Activated T-helper 2 cell treated with anti-CD3 and anti-CD28 coated beads, Interferon-gamma antibody, Interleukin-2, Interleukin-4, amounts not matched to agents 10 μg/mL and 5 μg/mL and 100 μg/mL, durations not matched to agents 14 hours and 24 hours and 36 hours (primary cell): ENCODE results near the gene ERMP1. TPM values are rescaled to one million over a fixed set of nuclear protein-coding genes. Genes with fewer than 3 reads are reported as not detected.
"Not testable (repeated sequence)": the region's sequence is repeated elsewhere in the genome, so short reads cannot be mapped to it uniquely, and the experiment has no call there.

ENCODE experiments used
- DNase-seq: peaks from one replicate; pipeline ENCODE4 v3.0.0; 2021; ENCODE audit warnings: low spot score
- H3K27ac Mint-ChIP-seq: one replicate; pipeline ENCODE4 v1.8.0; 2021; ENCODE audit warnings: mixed read lengths
- H3K27me3 Mint-ChIP-seq: one replicate; pipeline ENCODE4 v1.8.0; 2021; ENCODE audit warnings: low read depth, mixed read lengths
- H3K36me3 Mint-ChIP-seq: one replicate; pipeline ENCODE4 v1.8.0; 2021; ENCODE audit warnings: low read depth, mixed read lengths
- H3K4me1 Mint-ChIP-seq: one replicate; pipeline ENCODE4 v1.8.0; 2021; ENCODE audit warnings: low read depth, mixed read lengths
- H3K4me3 Mint-ChIP-seq: one replicate; pipeline ENCODE4 v1.8.0; 2021; ENCODE audit warnings: low read depth, mild to moderate bottlenecking, moderate library complexity, mixed read lengths
- H3K9me3 Mint-ChIP-seq: one replicate; pipeline ENCODE4 v1.8.0; 2021; ENCODE audit warnings: mixed read lengths
- intact Hi-C: fragments of 100-400 bp; cut with micrococcal nuclease; formaldehyde crosslinking; loops from one replicate; pipeline ENCODE4 v1.15.1; 2023
- total RNA-seq: library from RNA; stranded (reverse); gene quantifications from 2 replicates; pipeline ENCODE4 v1.2.3, GENCODE V29; 2022

Gene ERMP1
- total RNA-seq, 1 donor from 2014 or later, result 21.1 TPM

- H3K27ac Mint-ChIP-seq, result peak overlapping the region; percentile 35
- intact Hi-C loops, result no loop called here
- H3K4me3 Mint-ChIP-seq, result no peak overlapping the region
- H3K27me3 Mint-ChIP-seq, result no peaks in the 10 kb centered on the region
- H3K36me3 Mint-ChIP-seq, result peaks cover 55% of the 10 kb centered on the region
- peaks cover 32% of the 10 kb centered on the region for H3K4me1 Mint-ChIP-seq
- DNase-seq, result no peak
- H3K9me3 Mint-ChIP-seq, result no peaks in the 10 kb centered on the region
These were observed 31.8 kb downstream of the ERMP1 start for GRCh38 chr9:5800969-5801738.

GRCh38 chr9:5800378-5800777 lies 32.5 kb downstream of the ERMP1 start:
- DNase-seq, result not testable (repeated sequence)
- H3K27ac Mint-ChIP-seq, result peak overlapping the region; percentile 35
- peaks cover 53% of the 10 kb centered on the region for H3K36me3 Mint-ChIP-seq

GRCh38 chr9:5799314-5799713 lies 33.6 kb downstream of the ERMP1 start:
- Mint-ChIP-seq H3K4me1 (peaks cover 39% of the 10 kb centered on the region), H3K4me3 (no peak overlapping the region), H3K9me3 (no peaks in the 10 kb centered on the region), H3K36me3 (peaks cover 52% of the 10 kb centered on the region), H3K27me3 (no peaks in the 10 kb centered on the region), H3K27ac (peak overlapping the region; percentile 46)
- DNase-seq, result no peak
- intact Hi-C loops, result loop anchor here (5.0 kb wide), 2 partner anchors 33 to 172 kb away; partner anchors contain the start of genes ERMP1 and RIC1

More at GRCh38 chr9:5800378-5800777, 32.5 kb downstream of the ERMP1 start:
- intact Hi-C loops, H3K4me3 Mint-ChIP-seq, H3K27me3 Mint-ChIP-seq, H3K9me3 Mint-ChIP-seq: not testable (repeated sequence)
- peaks cover 34% of the 10 kb centered on the region for H3K4me1 Mint-ChIP-seq

DNA sequence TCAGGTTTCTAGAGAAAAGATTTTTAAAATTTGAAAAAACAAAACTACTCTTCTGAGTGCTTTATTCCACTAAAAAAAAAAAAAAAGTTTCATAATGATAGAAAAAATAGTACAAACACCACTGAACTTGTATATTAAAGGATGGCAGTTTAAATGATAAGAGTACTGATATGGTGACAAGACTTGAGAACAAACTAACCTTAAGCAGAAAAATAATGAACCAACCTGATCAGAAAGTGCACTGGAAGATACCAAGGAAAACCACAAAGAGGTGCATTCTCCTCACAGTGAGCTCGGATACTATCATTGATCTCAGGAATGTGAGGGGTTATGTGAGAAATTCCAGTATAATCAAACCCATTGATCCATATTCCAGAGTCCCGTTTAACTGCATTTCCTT lies 34.3 kb downstream of the ERMP1 start:
- peaks cover 47% of the 10 kb centered on the region for H3K4me1 Mint-ChIP-seq
- H3K4me3 Mint-ChIP-seq, result no peak overlapping the region
- intact Hi-C loops, result loop anchor here (5.0 kb wide), 2 partner anchors 34 to 171 kb away; partner anchors contain the start of genes ERMP1 and RIC1
- H3K9me3 Mint-ChIP-seq, result no peaks in the 10 kb centered on the region
- no peak for DNase-seq
- peaks cover 60% of the 10 kb centered on the region for H3K36me3 Mint-ChIP-seq
- H3K27ac Mint-ChIP-seq, result peak overlapping the region; percentile 81
- H3K27me3 Mint-ChIP-seq, result no peaks in the 10 kb centered on the region

DNA sequence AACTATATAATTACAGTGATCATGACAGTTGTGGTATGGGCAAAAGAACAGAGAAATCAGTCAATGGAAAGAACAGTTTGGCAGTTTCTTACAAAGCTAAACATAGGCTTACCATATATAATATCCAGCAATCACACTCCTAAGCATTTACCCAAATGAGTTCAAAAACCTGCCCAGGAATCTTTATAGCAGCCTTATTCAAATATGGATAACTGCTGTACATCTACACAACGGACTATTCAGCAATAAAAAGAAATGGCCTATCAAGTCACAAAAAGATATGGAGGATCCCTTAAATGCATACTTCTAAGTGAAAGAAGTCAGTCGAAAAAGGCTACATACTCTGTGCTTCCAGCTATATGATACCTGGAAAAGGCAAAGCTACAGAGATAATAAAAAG lies 36.6 kb downstream of the ERMP1 start:
- intact Hi-C loops, result loop anchor here (5.0 kb wide), 2 partner anchors 36 to 169 kb away; partner anchors contain the start of genes ERMP1 and RIC1

GRCh38 chr9:5793812-5794211 lies 39.1 kb downstream of the ERMP1 start:
- Mint-ChIP-seq H3K9me3 (no peaks in the 10 kb centered on the region), H3K4me1 (peaks cover 63% of the 10 kb centered on the region), H3K27ac (peak overlapping the region; percentile 54), H3K4me3 (no peak overlapping the region), H3K36me3 (peaks cover 85% of the 10 kb centered on the region), H3K27me3 (no peaks in the 10 kb centered on the region)
- intact Hi-C loops, result loop anchor here (1.0 kb wide), 1 partner anchor 26 kb away; no protein-coding TSS in a partner anchor
- DNase-seq, result no peak

More for the DNA sequence above, 36.6 kb downstream of the ERMP1 start:
- H3K27me3 Mint-ChIP-seq, result no peaks in the 10 kb centered on the region
- H3K4me1 Mint-ChIP-seq, result peaks cover 65% of the 10 kb centered on the region
- no peaks in the 10 kb centered on the region for H3K9me3 Mint-ChIP-seq
- H3K4me3 Mint-ChIP-seq, result no peak overlapping the region
- H3K27ac Mint-ChIP-seq, result peak overlapping the region; percentile 18
- DNase-seq, result no peak
- H3K36me3 Mint-ChIP-seq, result peaks cover 73% of the 10 kb centered on the region

GRCh38 chr9:5791870-5792269 lies 41.0 kb downstream of the ERMP1 start:
- intact Hi-C loops, result no loop called here
- Mint-ChIP-seq H3K4me3 (no peak overlapping the region), H3K27ac (peak overlapping the region; percentile 65), H3K9me3 (no peaks in the 10 kb centered on the region), H3K36me3 (peaks cover 90% of the 10 kb centered on the region), H3K4me1 (peaks cover 66% of the 10 kb centered on the region), H3K27me3 (no peaks in the 10 kb centered on the region)
- no peak for DNase-seq

GRCh38 chr9:5790923-5791322 lies 42.0 kb downstream of the ERMP1 start:
- DNase-seq, result no peak
- intact Hi-C loops, result no loop called here
- H3K4me3 Mint-ChIP-seq, result no peak overlapping the region
- peak overlapping the region; percentile 65 for H3K27ac Mint-ChIP-seq
- peaks cover 90% of the 10 kb centered on the region for H3K36me3 Mint-ChIP-seq
- no peaks in the 10 kb centered on the region for H3K9me3 Mint-ChIP-seq
- H3K4me1 Mint-ChIP-seq, result peaks cover 60% of the 10 kb centered on the region
- H3K27me3 Mint-ChIP-seq, result no peaks in the 10 kb centered on the region

DNA sequence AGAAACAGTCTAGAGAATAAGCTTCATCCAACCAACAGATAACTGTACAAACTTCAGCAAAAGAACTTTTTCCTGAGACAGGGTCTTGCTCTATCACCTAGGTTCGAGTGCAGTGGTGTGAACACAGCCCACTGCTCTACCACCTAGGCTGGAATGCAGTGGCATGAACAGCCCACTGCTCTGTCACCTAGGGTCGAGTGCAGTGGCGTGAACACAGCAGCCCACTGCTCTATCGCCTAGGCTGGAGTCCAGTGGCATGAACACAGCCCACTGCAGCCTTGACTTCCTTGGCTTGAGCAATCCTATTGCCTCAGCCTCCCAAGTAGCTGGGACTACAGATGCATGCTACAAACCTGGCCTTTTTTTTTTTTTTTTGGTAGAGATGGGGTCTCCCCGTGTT lies 43.4 kb downstream of the ERMP1 start:
- H3K4me1 Mint-ChIP-seq, result peaks cover 55% of the 10 kb centered on the region
- H3K4me3 Mint-ChIP-seq, result no peak overlapping the region
- no peaks in the 10 kb centered on the region for H3K27me3 Mint-ChIP-seq
- no peak for DNase-seq
- peaks cover 92% of the 10 kb centered on the region for H3K36me3 Mint-ChIP-seq
- no peak overlapping the region for H3K27ac Mint-ChIP-seq
- intact Hi-C loops, result no loop called here
- H3K9me3 Mint-ChIP-seq, result no peaks in the 10 kb centered on the region

DNA sequence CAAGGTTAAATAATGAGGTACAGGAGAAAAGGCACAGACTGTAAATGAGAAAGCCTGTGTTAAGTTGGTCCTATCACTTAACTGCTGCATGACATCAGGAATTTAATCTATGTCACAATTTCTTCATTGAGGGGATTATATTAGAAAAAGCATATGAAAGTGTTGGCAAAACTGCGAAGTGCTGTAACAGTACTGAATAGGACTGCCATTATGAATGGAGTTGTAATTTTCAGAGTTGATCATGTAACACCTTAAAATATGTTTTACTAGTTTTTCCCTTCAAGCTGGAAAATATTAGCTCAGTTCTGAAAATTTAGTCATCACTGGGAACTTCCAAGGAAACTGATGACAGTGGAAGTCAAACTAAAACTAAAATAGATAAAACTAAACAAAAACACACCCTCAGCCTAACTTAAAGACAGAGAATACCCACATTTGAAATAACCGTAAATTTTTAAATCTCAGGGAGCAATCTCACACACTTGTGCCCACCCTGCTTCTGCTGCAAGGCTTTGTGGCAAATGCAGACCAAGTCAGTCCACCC lies 45.1 kb downstream of the ERMP1 start:
- Mint-ChIP-seq H3K9me3 (peaks cover 7% of the 10 kb centered on the region), H3K4me1 (peaks cover 45% of the 10 kb centered on the region), H3K4me3 (peak overlapping the region; percentile 26), H3K27me3 (no peaks in the 10 kb centered on the region), H3K36me3 (peaks cover 93% of the 10 kb centered on the region), H3K27ac (peak overlapping the region; percentile 75)
- intact Hi-C loops, result no loop called here
- no peak for DNase-seq

DNA sequence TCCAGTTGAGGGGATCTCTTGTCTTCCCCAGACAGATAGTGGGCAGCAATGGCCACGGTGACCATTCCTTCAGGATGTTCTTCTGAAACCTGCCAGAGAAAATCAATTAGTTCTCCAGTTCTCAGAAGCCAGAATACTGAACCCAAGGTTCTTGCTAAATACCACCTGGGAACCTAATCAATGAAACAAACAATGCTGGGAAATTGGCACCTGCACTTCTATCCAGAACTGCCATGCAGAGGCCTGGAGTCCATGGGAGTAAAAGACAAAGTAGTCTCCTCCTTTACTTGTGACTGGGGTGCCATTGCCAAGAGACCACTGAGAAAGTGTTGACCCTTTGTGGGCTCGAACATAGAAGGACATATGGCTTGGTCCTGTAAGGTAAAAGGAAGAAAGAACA lies 45.7 kb downstream of the ERMP1 start:
- intact Hi-C loops, result no loop called here
- Mint-ChIP-seq H3K27ac (peak overlapping the region; percentile 75), H3K36me3 (peaks cover 95% of the 10 kb centered on the region), H3K9me3 (peaks cover 13% of the 10 kb centered on the region), H3K4me1 (peaks cover 41% of the 10 kb centered on the region), H3K4me3 (no peak overlapping the region), H3K27me3 (no peaks in the 10 kb centered on the region)
- no peak for DNase-seq

DNA sequence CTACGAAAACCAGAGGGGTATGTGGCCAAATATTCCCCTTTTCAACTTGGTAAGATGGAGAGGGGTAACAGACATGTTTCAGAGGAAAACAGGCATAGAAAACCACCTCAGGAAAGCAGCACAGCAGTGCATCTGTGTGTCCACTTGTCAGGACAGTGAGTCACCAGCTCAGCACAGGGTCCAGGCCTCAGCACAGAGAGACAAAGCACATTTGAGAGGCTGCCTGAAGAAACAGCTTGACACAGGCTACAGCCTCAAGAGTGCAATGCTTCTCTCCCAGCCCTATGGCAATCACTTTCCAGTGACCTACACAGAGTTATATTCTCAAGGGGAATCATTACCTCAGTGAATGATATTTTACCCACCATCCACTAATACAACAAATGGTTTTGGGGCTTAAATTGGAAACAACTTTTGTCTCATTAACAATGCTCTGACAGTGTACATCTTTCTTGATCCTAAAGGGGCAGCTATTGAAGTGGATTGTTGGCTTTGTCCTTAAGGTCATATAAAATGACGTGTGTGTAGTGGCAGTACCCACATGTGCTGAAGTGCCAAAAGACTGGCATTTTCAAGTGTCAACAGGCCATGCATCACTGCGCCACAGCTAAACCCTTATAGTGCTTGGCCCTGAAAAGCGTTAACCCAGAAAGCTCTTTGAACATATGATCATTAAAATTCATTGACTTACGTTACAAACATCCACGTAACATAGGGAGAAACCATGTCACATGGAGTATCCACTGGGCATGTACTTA lies 46.4 kb downstream of the ERMP1 start:
- no peak overlapping the region for H3K27ac Mint-ChIP-seq
- H3K4me1 Mint-ChIP-seq, result peaks cover 35% of the 10 kb centered on the region
- H3K4me3 Mint-ChIP-seq, result no peak overlapping the region
- DNase-seq, result no peak
- no peaks in the 10 kb centered on the region for H3K27me3 Mint-ChIP-seq
- intact Hi-C loops, result no loop called here
- H3K9me3 Mint-ChIP-seq, result peaks cover 20% of the 10 kb centered on the region
- H3K36me3 Mint-ChIP-seq, result peaks cover 95% of the 10 kb centered on the region
